H1 (cell line): ENCODE data around the gene DGCR8. TPM values are rescaled to one million over a fixed set of nuclear protein-coding genes. Genes with fewer than 3 reads are reported as not detected.

Experiments
- CTCF ChIA-PET: fragments of 300-600 bp; sonication (Branson Sonifier 250); formaldehyde crosslinking; loops from one replicate; lab custom pipeline; 2021; ENCODE audit not compliant: partially characterized antibody; lab: Charles Lee
- POLR2A ChIA-PET: fragments of 300-600 bp; sonication (Branson Sonifier 250); formaldehyde crosslinking; loops from one replicate; lab custom pipeline; 2021; ENCODE audit warnings: inconsistent platforms; ENCODE audit not compliant: partially characterized antibody; lab: Charles Lee
- DNase-seq, 2 experiments: peaks; one replicate each; pipeline versions ENCODE4 v3.0.0 to v3.0.0-alpha.2; 2010 to 2022; ENCODE audit warnings: low spot score in 2 of 2, low read depth in 1 of 2, mixed read lengths in 1 of 2
- FAIRE-seq: peaks from 2 replicates; lab custom pipeline; 2011; peaks lifted over from hg19 to GRCh38; lab: Jason Lieb, UNC
- H2AFZ ChIP-seq: 2 replicates; pipeline ENCODE4 v1.8.1; 2012; ENCODE audit warnings: low read length, inconsistent platforms
- H2AK5ac ChIP-seq: 2 replicates; pipeline ENCODE4 v1.6.1; 2013; ENCODE audit warnings: low read depth, low read length
- H2BK120ac ChIP-seq: replicated peaks from 2 replicates; pipeline ENCODE3; 2013; ENCODE audit warnings: low read depth, low read length, inconsistent platforms
- H2BK12ac ChIP-seq: 2 replicates; pipeline ENCODE4 v1.6.1; 2013; ENCODE audit warnings: low read depth, low read length
- H2BK15ac ChIP-seq: 2 replicates; pipeline ENCODE4 v1.6.1; 2013; ENCODE audit warnings: low read length
- H2BK20ac ChIP-seq: 2 replicates; pipeline ENCODE4 v1.6.1; 2013; ENCODE audit warnings: low read length
- H2BK5ac ChIP-seq: 2 replicates; pipeline ENCODE4 v1.6.1; 2013; ENCODE audit warnings: low read depth, low read length
- H3K14ac ChIP-seq: 2 replicates; pipeline ENCODE4 v1.6.1; 2013; ENCODE audit warnings: inconsistent platforms; ENCODE audit not compliant: insufficient read length
- H3K18ac ChIP-seq: 2 replicates; pipeline ENCODE4 v1.6.1; 2013; ENCODE audit warnings: low read length; ENCODE audit errors: extremely low read depth
- H3K23ac ChIP-seq: 2 replicates; pipeline ENCODE4 v1.6.1; 2013; ENCODE audit warnings: inconsistent platforms; ENCODE audit not compliant: insufficient read length
- H3K23me2 ChIP-seq: 2 replicates; pipeline ENCODE4 v1.6.1; 2013; ENCODE audit warnings: low read depth, low read length
- H3K27ac ChIP-seq: 2 replicates; pipeline ENCODE4 v1.6.1; 2011; ENCODE audit warnings: low read depth, low read length, inconsistent platforms
- H3K27me3 ChIP-seq, 4 experiments: replicated peaks in 1 of 4; 1 replicate in 1 of 4; 2 replicates in 3 of 4; pipeline versions ENCODE4 v1.6.1 to v1.8.1; 2011 to 2013; ENCODE audit warnings: low read length in 3 of 4, mild to moderate bottlenecking in 3 of 4, inconsistent platforms in 2 of 4, mixed read lengths in 2 of 4, moderate library complexity in 1 of 4; ENCODE audit not compliant: control insufficient read depth in 3 of 4, insufficient read depth in 3 of 4; ENCODE audit errors: extremely low read depth in 1 of 4
- H3K36me3 ChIP-seq, 4 experiments: 2 replicates each; pipeline versions ENCODE4 v1.6.1 to v1.8.1; 2011 to 2013; ENCODE audit warnings: mild to moderate bottlenecking in 4 of 4, low read length in 3 of 4, moderate library complexity in 2 of 4, control low read depth in 1 of 4, inconsistent platforms in 1 of 4; ENCODE audit not compliant: insufficient read depth in 4 of 4, control insufficient read depth in 2 of 4
- H3K4ac ChIP-seq: replicated peaks from 2 replicates; pipeline ENCODE3; 2013; ENCODE audit warnings: low read length, low read depth, mixed read lengths, inconsistent platforms; ENCODE audit not compliant: insufficient read length
- H3K4me1 ChIP-seq, 4 experiments: replicated peaks in 1 of 4; 1 replicate in 1 of 4; 2 replicates in 3 of 4; pipeline versions ENCODE4 v1.6.1 to v1.8.1; 2011 to 2013; ENCODE audit warnings: low read length in 3 of 4, inconsistent platforms in 2 of 4, mixed read lengths in 1 of 4; ENCODE audit not compliant: insufficient read depth in 4 of 4, control insufficient read depth in 3 of 4
- H3K4me2 ChIP-seq, 2 experiments: 2 replicates each; pipeline versions ENCODE4 v1.6.1 to v1.8.1; 2011 to 2013; ENCODE audit warnings: low read depth in 2 of 2, low read length in 2 of 2, control low read depth in 1 of 2, inconsistent platforms in 1 of 2, mild to moderate bottlenecking in 1 of 2; ENCODE audit not compliant: insufficient read depth in 1 of 2
- H3K4me3 ChIP-seq, 4 experiments: fragments of 200-600, 300-600 bp in 1 of 4; sonication (generic), shearing (Covaris generic), sonication (Bioruptor Twin) in 1 of 4; 2 replicates each; pipeline versions ENCODE4 v1.5.1 to v1.8.1; 2011 to 2016; ENCODE audit warnings: low read length in 4 of 4, low read depth in 3 of 4, control low read depth in 2 of 4, inconsistent platforms in 2 of 4, mild to moderate bottlenecking in 2 of 4, mixed read lengths in 1 of 4, moderate library complexity in 1 of 4; ENCODE audit not compliant: insufficient read depth in 2 of 4; ENCODE audit errors: extremely low read depth in 1 of 4
- H3K56ac ChIP-seq: replicated peaks from 2 replicates; pipeline ENCODE3; 2013; ENCODE audit warnings: low read depth, mild to moderate bottlenecking, mixed read lengths, low read length, inconsistent platforms; ENCODE audit not compliant: insufficient read length
- H3K79me1 ChIP-seq: 2 replicates; pipeline ENCODE4 v1.6.1; 2013; ENCODE audit warnings: low read depth, low read length, control low read depth
- H3K79me2 ChIP-seq, 2 experiments: 2 replicates each; pipeline versions ENCODE4 v1.6.1 to v1.8.1; 2012 to 2013; ENCODE audit warnings: low read length in 2 of 2, mild to moderate bottlenecking in 2 of 2, inconsistent platforms in 1 of 2; ENCODE audit not compliant: insufficient read depth in 2 of 2, control insufficient read depth in 1 of 2
- H3K9ac ChIP-seq, 4 experiments: replicated peaks in 1 of 4; 1 replicate in 1 of 4; 2 replicates in 3 of 4; pipeline versions ENCODE4 v1.6.1 to v1.8.1; 2011 to 2013; ENCODE audit warnings: low read depth in 3 of 4, low read length in 3 of 4, control low read depth in 2 of 4, mild to moderate bottlenecking in 2 of 4, moderate library complexity in 2 of 4, inconsistent platforms in 1 of 4; ENCODE audit errors: extremely low read depth in 1 of 4
- H3K9me3 ChIP-seq, 2 experiments: 2 replicates each; pipeline versions ENCODE4 v1.6.1 to v1.8.1; 2012 to 2013; ENCODE audit warnings: mild to moderate bottlenecking in 2 of 2, moderate library complexity in 2 of 2, control low read depth in 1 of 2, inconsistent platforms in 1 of 2, low read depth in 1 of 2, low read length in 1 of 2, mixed read lengths in 1 of 2; ENCODE audit not compliant: insufficient read depth in 2 of 2
- H4K20me1 ChIP-seq, 2 experiments: replicated peaks in 1 of 2; 2 replicates each; pipeline versions ENCODE3 to v1.8.1; 2011 to 2013; ENCODE audit warnings: inconsistent platforms in 2 of 2, low read length in 2 of 2, mild to moderate bottlenecking in 1 of 2; ENCODE audit not compliant: insufficient read depth in 2 of 2, control insufficient read depth in 1 of 2
- H4K5ac ChIP-seq: 2 replicates; pipeline ENCODE4 v1.6.1; 2013; ENCODE audit warnings: low read length, low read depth, mixed read lengths, inconsistent platforms; ENCODE audit not compliant: insufficient read length
- H4K8ac ChIP-seq: 2 replicates; pipeline ENCODE4 v1.8.0; 2013; ENCODE audit warnings: mild to moderate bottlenecking, moderate library complexity, low read length, inconsistent platforms; ENCODE audit not compliant: insufficient read depth; ENCODE audit errors: extremely low read depth
- H4K91ac ChIP-seq: replicated peaks from 2 replicates; pipeline ENCODE3; 2013; ENCODE audit warnings: low read length, mixed read lengths, inconsistent platforms; ENCODE audit not compliant: insufficient read length
- HDAC2 ChIP-seq, 2 experiments: fragments of 300-600 bp in 1 of 2; sonication (generic) in 1 of 2; IDR thresholded peaks; 2 replicates each; pipeline ENCODE4 v1.6.1; 2011 to 2012; ENCODE audit warnings: low read depth in 2 of 2, low read length in 2 of 2, mild to moderate bottlenecking in 2 of 2, moderate library complexity in 2 of 2, borderline replicate concordance in 1 of 2, inconsistent platforms in 1 of 2
- KDM1A ChIP-seq: fragments of 200-600, 300-600 bp; sonication (generic); IDR thresholded peaks from 2 replicates; pipeline ENCODE4 v1.7.1; 2016; ENCODE audit warnings: mild to moderate bottlenecking, low read length, borderline replicate concordance
- WGBS, 2 experiments: shearing (Covaris generic) in 1 of 2; methylation state at CpG; one replicate each; pipeline versions ENCODE4 v1.1.6 to v1.1.7; 2013 to 2015; ENCODE audit warnings: low lambda C conversion rate in 2 of 2, mixed read lengths in 2 of 2, inconsistent platforms in 1 of 2, low coverage in 1 of 2, missing lambda C conversion rate in 1 of 2; ENCODE audit not compliant: insufficient replicate concordance in 2 of 2, insufficient coverage in 1 of 2, insufficient read length in 1 of 2; ENCODE audit errors: extremely low coverage in 1 of 2, missing lambda C conversion rate in 1 of 2; 5-methylcytosine and 5-hydroxymethylcytosine counted together
- polyA plus RNA-seq, 7 experiments: library from polyadenylated mRNA; depleted of rRNA in 3 of 7; stranded (reverse) in 5 of 7; unstranded in 2 of 7; fragments of >200 nt in 5 of 7; fragments of 200-250 nt in 2 of 7; gene quantifications; 1 replicate in 5 of 7; 2 replicates in 1 of 7; 4 replicates in 1 of 7; pipeline versions ENCODE4 v1.2.1 to v1.2.3, GENCODE V29; 2011 to 2013; ENCODE audit warnings: missing spikeins in 2 of 7, mixed read lengths in 2 of 7
- total RNA-seq: library from RNA; stranded (reverse); fragmentation: NEBNext Ultra II Directional; extraction: Animal tissue kit (Norgen Biotek cat#: 25700); gene quantifications from 2 replicates; pipeline ENCODE4 v1.2.1, GENCODE V29; 2021

Gene DGCR8
- total and polyA plus RNA-seq, 2 of the 8 experiments (the other 6 are each of a cell fraction or from before 2014, with no cell fraction given), result 23.7 to 43.7 TPM

GRCh38 chr22:20105456-20106204 is 25.6 kb downstream of the DGCR8 start:
- Histone ChIP-seq H3K18ac (no peak overlapping the region), H2AFZ (no peak overlapping the region), H3K23ac (no peak overlapping the region), H4K8ac (no peak overlapping the region), H3K9me3 (no peaks in the 10 kb centered on the region), H3K4me1 (peaks cover 0 to 2% (median 0%) of the 10 kb centered on the region in 4 experiments; a peak in 1 of 7 replicates), H2BK5ac (peak overlapping the region; percentile 60; the same call in 1 of the 2 replicates), H4K20me1 (peaks cover 21 to 49% of the 10 kb centered on the region in 2 experiments), H3K36me3 (peaks cover 60 to 84% (median 67%) of the 10 kb centered on the region in 4 experiments), H3K9ac (no peak overlapping the region), H3K27ac (no peak overlapping the region), H3K4me2 (no peak overlapping the region), H3K56ac (no peak overlapping the region), H3K79me1 (peaks cover 14% of the 10 kb centered on the region), H4K5ac (no peak overlapping the region), H3K14ac (no peak overlapping the region), H4K91ac (no peak overlapping the region), H3K79me2 (peaks cover 0 to 19% of the 10 kb centered on the region in 2 experiments; a peak in 3 of 4 replicates), H2BK15ac (no peak overlapping the region), H2BK120ac (no peak overlapping the region), H3K27me3 (no peaks in the 10 kb centered on the region), H2BK12ac (no peak overlapping the region), H2AK5ac (no peak overlapping the region), H3K4ac (no peak overlapping the region), H3K4me3 (no peak overlapping the region), H3K23me2 (no peaks in the 10 kb centered on the region), H2BK20ac (no peak overlapping the region)
- no peak for DNase-seq
- FAIRE-seq, result no peak
- CTCF ChIA-PET, result interaction anchor here (1.0 to 3.3 kb wide), 5 partner anchors 10 to 20 kb away, joined by 3 to 16 read pairs (median 6); no protein-coding TSS in a partner anchor
- 93% methylated on average over 7 of the region's 7 CpGs; no CpG with 5 or more reads in 1 of the 2 experiments for WGBS, 2 experiments
- TF ChIP-seq KDM1A (no peak), HDAC2 (IDR thresholded peaks at IDR 0.05; ENCODE audit: borderline replicate concordance in 1 of 2, low read depth in 2 of 2, low read length in 2 of 2) (no peak)
- POLR2A ChIA-PET, result interaction anchor here (1.2 to 29.4 kb wide), 4 partner anchors 6 to 26 kb away, joined by 6 to 598 read pairs (median 320); partner anchors contain the start of genes DGCR8, RANBP1 and TRMT2A
